IPS-NIHi7 (cell line): ENCODE data around the gene TMEM30B.

Source experiments
- DNase-seq: peaks from one replicate; pipeline ENCODE4 v3.0.0; 2012; ENCODE audit warnings: mixed read lengths; ENCODE audit errors: extremely low spot score

Gene TMEM30B

DNA sequence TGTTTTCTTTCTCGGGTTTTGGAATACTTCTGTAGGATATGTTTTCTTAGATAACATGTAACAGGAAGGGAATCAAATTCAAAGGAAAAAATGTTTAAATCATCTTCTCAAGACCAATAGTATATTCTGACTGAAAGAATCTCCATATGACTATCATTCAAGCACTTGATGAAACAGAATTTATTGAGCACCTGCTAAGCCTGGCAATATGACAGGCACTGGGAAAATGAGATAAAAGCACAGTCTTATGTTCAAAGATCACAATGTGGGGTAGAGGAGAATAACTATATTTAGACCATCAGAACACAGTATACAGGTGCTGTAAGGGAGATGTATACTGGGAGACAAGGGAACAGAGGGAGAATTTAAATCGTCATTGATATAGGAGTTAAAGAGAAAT is 19.1 kb upstream of the TMEM30B start:
- DNase-seq: no peak

DNA sequence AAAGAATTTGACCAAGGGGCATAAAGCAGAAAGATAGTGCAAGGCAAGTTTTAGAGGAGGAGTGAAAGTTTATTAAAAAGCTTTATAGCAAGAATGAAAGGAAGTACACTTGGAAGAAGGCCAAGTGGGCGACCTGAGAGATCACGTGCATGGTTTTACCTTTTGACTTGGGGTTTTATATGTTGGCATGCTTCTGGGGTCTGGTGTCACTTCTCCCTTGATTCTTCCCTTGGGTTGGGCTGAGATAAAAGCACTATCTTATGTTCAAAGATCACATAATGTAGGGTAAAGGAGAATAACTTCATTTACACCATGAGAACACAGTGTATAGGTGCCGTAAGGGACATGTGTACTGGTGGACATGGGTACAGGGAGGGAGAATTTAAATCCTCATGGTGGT is 17.7 kb upstream of the TMEM30B start:
- DNase-seq: no peak

DNA sequence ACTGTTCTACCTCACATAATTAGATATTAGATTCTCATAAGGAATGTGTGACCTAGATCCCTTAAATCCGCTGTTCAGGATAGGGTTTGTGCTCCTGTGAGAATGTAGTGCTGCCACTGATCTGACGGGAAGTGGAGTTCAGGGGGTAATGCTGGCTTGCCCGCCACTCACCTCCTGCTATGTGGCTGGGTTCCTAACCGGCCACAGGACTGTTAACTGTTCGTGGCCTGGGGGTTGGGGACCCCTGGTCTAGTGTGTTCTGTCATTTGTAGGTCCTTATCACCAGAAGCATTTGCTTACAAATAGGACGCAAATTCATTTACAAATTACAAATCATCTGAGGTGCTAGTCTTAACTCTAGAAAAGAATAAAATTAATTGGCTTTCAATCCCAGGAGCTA is 16.4 kb upstream of the TMEM30B start:
- DNase-seq: no peak

DNA sequence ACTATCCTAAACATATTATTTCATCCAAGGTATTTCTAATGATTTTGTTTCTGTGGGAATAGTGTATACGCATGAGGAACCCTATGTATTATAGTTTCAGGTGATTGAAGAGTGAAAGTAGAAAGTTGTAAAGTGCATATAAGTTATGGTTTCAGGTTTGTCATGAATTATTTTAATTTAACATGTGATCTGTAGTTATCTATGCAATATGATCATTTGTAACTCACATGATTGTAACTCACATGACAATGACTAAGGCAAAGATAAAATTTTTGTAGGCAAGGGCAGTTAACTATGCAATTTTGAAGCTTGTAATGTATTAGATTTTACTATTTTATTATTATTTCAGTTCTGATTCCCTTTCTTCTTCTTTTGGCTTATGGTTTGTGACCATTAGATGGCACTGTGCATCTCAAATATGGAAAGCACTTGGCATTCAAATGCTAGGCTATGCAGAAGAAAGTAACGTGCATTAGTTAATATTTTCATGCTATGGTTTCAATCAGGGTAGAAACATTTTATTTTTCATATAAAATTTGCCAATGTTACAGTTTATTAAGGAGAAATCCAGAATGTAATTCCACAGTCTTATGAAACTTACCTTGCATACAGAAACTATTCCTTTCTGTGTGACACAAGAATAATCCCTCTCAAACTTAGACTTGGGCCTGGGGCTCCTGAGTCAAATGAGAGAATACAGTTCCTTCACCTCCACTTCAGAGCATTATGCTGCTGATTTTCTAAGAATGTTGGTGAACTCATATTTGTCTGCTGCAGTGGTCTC is 15.8 kb upstream of the TMEM30B start:
- no peak for DNase-seq

DNA sequence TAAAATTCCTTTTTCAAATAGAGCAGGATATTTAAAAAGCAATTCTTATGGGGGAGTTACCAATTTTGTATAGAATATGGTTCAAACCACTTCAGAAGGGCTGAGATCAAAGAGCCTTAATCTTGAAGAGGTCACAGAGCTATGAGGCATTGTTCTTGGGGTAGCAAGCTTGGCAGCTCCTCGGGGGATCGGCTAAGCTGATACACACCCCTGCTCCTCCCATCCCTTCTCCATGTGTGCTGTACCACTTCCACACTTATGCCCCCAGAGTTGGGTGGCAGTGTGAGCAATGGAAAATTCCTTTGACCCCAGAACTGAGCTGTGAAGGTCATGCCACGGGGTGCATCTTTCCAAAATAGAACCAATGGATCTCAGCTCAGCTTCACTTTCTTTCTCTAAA is 15.0 kb upstream of the TMEM30B start:
- no peak for DNase-seq

DNA sequence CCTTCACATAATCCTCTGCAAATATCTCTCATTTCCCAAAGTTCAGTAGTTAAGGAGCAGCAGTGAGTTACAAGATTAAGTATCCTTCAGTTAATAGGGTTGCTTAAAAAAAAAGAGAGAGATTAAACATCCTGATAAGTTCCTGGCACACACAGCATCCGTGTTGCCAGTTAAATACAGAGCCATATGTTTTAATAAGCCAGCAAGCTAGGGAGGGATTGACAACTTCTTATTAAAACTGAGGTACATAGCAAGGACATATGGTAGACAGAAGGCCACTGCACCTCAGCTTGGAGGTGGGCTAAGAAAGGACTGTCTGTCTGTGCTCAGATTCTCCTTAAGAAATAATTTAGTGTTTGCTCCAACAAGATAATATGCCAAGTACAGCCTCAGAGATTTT is 9.6 kb upstream of the TMEM30B start:
- DNase-seq: no peak

DNA sequence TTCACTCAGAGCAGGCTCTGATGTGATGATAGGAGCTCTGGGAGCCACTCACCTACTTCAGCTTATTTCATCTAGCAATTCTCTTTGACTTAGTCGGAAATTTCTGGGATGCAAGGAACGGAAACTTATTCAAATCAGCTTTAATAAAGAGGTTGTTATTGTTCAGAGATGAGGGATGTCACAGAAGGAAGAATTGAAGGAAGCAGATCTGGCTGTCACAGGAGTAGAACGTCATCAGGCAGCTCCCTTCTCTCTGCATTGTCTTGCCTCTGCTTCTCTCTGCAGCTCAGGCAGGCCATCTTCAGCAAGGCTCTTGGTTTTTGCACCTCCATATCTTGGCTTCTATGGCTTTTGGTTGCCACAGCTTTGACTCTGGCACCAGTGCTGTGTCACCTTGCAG is 7.6 kb upstream of the TMEM30B start:
- no peak for DNase-seq

DNA sequence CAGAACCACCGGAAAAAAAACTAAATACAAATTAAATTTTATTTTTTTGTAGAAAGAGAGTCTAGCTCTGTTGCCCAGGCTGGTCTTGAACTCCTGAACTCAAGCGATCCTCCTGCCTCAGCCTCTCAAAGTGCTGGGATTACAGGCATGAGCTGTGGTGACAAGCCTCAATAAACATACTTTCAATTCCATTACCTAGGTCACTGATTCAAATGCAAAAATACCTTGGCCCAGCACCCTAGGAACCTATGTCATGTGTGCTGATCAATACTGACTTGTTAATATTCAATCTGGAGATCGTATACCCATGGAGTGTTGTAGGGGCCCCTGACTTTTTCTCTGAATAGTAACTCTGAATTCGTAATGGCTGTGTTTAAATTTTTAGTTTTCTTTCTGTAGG is 7.1 kb upstream of the TMEM30B start:
- DNase-seq: no peak

DNA sequence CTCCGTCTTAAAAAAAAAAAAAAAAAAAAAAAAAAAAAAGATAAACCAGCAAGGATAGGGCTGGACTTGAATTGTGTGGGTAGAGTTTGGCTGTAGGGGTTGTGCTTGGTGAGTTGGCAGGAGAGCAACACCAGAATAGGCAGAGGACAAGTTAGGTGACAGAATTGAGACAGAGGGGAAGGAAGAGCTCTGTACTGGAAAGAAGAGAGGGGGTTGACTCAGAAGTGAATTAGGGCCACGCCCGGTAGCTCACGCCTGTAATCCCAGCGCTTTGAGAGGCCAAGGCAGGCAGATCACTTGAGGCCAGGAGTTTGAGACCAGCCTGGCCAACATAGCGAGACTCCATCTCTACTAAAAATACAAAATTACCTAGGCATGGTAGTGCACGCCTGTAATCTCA is 6.1 kb upstream of the TMEM30B start:
- no peak for DNase-seq

DNA sequence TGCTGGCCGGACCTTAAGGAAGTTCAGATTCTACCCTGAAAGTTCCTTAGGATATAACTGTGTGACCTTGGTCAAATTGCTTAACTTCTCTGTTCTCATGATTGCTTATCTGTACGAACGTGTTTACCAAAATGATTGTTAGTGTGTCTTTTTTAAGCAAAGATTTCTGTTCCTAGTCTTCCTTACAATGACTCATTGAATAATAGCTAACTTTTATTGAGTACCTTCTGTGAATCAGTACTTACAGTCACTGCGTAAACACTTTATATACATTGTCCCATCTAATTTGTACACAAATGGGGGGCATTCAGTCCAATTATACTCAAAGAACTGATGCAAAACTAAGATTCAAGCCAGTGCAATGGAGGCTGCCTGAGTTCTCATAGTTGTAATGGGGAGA is 4.2 kb upstream of the TMEM30B start:
- DNase-seq: no peak

DNA sequence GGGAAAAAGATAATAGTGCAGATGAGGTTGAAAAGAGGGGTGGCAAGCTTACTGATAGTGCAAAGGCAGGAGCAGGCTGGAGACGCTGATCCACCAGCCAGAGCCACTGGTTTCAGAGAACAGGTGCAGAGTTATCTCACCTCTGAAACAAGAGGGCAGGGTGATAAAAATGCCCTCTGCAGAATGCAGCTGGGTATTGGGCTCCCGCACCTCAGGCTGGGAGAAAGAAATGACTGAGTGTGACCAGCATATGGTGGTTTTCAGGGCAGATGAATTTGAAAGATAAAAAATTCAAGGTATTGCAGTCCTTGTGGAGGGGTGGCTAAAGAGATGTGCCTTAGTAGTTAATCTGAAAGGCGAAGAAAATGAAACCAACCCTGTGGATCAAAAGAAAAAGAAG is 2.9 kb upstream of the TMEM30B start:
- DNase-seq: no peak

DNA sequence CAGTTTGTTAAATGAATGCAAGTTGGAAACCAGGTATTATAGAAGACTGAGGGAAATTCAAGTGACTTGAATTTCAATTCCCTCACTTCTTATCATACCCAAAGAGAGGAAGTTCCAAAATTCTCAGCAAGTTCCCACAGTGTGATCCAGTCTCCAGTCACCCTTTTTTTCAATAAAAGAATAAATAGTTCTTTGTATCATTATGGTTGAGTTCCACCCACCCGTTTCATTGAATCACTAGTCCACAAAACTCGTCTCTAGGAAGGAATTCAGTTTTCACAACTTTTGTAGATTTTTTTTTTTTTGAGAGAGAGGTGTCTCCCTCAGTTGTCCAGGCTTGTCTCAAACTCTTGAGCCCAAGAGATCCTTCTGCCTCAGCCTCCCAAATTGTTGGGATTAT is 1.6 kb upstream of the TMEM30B start:
- DNase-seq: no peak

DNA sequence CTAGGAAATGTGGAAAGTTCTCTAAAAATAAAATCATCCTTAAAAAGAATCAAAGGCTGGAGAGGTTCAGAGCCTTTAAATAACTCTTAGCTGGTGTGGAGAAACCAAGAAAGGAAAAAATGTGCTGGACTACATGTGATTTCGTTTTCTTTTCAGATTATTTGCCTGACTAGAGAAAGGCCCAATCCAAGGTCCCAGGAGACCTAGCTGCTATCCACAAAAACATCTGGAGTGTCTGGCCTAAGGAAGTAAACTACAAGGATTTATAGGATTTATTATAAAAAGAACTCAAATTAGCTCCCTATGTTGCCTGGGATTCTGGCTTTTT is 774 bp upstream of the TMEM30B start:
- DNase-seq: no peak

DNA sequence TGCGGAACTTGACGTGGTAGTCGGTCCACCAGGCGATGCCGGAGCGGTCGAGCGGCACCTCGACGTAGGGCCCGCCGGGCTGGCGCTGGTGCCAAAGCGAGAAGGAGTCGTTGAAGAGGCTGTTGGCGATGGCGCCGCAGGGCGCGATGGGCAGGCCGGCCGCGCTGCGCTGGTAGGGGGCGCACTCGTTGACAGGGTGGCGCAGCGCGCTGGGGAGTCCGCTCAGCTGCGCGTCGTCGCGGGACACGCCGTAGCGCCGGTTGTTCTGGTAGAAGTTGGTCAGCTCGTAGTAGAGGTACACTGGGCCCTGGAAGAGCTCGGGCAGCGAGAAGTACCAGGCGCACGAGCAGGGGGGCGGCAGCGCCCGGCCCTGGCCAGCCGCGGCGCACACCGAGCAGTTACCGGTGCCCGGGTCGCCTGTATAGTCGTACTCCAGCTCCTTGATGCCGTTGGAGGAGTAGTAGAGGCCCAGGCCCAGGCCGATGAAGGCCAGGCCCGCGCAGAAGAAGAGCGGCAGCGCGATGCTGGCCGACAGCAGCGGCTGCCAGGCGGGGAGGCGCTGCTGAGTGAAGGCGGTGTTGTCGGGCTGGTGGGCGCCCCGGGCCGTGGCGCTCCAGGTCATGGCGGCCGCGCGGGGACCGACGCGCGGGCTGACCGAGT is 482 bp downstream of the TMEM30B start:
- DNase-seq: peak; percentile 46

DNA sequence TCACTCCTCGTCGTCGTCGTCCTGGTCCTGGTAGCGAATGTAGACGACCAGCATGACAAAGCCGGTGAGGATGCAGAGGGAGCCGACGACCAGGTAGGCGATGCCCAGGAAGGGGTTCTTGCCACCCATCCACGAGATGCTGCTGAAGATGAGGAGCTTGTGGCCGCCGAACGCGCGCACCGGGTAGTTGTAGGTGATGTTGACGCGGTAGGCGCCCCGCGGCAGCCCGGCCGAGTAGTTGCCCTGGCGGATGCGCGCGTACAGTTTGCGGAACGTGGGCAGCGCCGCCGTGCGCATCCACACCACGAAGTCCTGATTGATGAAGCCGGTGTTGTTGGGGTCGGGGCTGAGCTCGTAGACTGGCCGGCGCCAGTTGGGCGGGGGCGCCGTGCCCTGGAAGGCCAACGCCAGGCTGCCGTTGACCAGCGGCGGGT is 1.0 kb downstream of the TMEM30B start:
- DNase-seq: no peak

DNA sequence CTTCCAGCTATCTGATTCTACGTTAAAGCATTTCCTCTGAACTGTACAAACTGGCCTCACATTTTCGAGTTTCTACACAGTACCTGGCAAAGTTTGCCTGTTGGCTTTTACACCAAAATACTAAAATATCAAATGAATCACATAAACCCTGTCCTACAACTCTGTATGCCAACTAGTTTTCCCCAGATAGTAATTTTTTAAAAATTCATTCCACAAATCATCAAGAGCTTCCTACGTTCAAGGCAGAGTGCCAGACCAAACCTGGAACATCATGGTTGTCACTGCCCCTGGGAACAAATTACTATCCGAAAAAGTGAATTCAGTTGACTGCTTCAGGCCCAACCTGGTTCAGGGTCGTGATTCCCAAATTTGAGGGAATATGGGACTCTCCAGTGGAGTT is 2.1 kb downstream of the TMEM30B start:
- DNase-seq: no peak

DNA sequence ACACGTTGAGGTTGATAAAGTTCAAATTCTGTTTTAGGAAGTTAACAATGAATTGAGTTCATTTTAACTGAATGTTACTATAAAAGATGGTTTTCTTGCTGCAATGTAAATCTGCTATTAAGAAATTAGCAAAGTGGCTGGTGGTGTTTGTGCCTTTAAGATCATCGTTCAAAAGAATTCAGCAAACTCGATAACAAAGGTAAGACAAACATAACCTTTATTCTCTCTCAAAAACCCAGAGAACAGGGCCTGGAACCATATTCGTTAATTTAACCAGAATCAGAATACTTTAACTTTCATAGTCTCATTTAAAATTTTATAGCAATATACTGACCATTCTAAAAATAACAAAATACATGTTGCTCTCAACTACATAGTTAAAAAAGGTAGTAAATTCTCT is 3.4 kb downstream of the TMEM30B start:
- DNase-seq: no peak

DNA sequence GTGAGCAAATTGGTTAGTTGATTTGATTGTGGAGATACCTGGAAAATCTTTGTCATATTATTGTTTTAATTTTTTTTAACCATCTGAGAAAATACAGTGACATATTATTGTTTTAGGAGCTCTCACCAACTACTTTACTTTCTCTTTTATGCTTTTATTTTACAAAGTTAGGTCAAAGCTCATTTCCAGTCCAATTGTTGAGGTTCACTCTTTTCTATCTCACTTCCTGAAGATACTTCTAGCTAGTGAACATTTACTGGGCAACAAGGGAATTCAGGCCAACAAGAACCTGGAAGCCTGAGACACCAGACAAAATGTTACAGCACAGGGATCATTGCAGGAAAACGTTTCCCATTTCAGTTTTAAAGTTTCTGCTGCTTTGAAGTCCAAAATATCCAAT is 3.9 kb downstream of the TMEM30B start:
- no peak for DNase-seq

DNA sequence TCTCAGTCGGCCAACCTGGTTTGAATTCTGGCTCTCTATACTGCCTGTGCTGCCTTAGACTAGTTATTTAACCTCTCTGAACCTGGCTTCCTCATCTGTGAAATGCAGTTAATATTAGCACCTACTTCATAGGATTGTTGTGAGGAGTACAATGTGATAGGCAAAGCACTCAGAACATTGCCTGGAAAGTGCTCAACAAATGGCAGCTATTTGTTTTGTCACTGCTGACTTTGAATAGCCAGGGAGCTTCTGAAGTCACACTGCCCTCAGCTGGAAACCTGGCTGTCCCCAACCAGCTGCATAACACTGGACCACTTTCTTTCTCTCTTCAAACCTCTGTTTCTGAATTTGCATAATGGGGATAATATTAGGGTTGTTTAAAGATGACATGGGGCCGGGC is 9.6 kb downstream of the TMEM30B start:
- no peak for DNase-seq

DNA sequence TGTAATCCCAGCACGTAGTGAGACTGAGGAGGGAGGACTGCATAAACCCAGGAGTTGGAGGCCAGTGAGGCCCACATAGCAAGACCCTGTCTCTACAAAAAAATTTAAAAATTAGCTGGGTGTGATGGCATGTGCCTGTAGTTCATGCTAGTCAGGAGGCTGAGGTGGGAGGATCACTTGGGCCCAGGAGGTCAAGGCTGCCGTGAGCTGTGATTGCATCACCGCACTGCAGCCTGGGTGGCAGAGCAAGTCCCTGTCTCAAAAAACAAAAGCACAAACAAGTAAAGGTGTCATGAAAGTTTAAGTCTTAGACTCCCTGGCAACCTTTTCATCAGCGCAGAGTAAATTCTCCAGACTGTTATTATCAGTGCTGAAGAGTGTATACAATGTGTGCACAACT is 10.4 kb downstream of the TMEM30B start:
- DNase-seq: no peak

DNA sequence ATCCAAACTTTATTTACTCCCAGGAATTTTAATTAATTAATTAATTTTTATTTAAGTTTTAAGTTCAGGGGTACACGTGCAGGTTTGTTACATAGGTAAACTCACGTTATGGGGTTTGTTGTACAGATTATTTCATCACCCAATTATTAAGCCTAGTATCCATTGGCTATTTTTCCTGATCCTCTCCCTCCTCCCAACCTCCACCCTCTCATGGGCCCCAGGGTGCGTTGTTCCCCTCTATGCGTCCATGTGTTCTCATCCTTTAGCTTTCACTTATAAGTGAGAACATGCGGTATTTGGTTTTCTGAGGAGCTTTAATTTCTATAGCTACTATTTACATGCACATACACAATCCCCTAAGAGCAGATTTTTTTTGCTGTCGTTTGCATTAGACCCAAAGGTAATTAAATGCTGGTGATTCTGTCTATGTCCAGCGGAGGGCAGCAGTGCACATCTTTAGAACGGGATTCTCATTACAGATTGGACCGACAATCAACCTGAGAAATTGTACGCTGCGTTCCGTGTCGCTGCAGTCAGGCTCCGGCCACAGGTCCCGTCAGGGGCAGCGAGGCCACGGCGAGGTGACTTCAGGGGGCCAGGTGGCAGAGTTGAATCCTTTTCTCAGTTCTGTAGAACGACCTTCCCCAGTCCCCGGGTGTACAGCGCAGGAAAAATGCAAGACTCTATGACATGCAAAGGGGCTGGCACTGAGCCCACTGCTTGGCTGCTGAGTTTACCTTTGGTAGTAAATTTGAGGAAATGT is 11.6 kb downstream of the TMEM30B start:
- peak; percentile 64 for DNase-seq

DNA sequence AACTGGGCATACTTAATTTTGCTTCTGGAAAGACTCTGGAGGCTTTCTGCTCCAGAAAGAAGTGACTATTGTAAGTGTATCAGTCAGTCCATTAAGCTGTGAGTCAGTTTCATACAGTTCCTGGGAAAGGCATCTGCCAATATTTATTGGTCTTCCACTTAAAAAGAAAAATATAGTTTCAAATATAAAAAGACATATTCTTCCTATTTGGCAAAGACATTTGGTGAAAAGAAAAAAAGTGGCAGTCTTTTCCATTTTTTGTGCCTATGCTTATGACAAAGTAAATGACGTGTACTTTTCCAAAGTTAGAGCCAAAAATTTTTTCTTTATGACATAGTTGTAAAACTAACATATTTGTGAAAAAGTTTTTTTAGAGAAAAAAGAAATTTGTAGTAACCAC is 12.3 kb downstream of the TMEM30B start:
- no peak for DNase-seq
